Stimulated activated CD8-positive, alpha-beta memory T cell treated with anti-CD3 and anti-CD28 coated beads, Interleukin-4, amount 100 ng/mL, for 4 hours (primary cell): Measurements from ENCODE around the gene GUCY1A2.
"Not testable (repeated sequence)": the region's sequence is repeated elsewhere in the genome, so short reads cannot be mapped to it uniquely, and the experiment has no call there.

Source experiments
- DNase-seq, 2 donors: peaks; one replicate each; pipeline ENCODE4 v3.0.0-alpha.2; 2020; ENCODE audit warnings: low read depth in 2 of 2, low spot score in 1 of 2

The GUCY1A2 gene

DNA sequence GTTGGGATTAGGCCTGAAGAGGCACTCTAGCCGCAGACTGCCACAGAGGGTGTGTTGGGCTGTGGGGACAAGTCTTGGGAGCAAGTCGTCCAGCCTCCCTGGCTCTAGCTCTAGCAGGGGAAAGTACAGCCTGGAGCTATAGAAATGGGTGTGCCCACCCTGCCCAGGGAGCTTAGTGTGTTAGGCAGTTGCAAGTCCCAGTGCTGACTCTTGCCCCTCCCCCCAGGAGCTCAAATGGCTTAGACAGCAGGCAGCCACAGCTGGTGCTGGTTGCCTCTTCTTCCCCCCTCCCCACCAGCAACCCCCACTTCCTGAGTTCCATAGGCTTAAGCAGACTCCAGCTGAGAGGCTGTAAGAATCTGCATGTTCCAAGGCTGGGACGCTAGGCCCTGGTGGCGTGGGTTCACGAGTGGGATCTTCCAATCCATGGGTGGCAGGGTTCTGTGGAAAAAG lies 61.2 kb downstream of the GUCY1A2 start:
- no peak for DNase-seq

DNA sequence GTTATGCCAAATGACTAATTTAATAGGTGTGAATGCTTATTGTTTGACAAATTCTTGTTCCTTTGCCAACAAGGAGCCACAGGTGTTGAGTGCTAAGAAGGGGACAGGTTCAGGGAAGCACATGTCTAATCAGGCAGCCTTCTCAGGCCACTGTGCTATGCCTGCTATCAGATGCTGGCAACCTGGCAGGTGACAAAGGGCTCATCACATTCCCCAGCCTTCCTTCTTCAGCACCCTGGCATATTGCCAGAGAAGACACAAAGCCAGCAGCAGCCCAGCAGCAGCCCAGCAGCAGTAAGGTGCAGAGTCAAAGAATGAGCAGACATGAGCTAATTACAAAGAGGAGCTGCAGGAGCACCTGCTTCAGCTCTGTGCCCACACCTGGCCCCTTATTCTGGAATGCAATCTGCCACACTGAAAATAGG lies 68.2 kb downstream of the GUCY1A2 start:
- no peak for DNase-seq

DNA sequence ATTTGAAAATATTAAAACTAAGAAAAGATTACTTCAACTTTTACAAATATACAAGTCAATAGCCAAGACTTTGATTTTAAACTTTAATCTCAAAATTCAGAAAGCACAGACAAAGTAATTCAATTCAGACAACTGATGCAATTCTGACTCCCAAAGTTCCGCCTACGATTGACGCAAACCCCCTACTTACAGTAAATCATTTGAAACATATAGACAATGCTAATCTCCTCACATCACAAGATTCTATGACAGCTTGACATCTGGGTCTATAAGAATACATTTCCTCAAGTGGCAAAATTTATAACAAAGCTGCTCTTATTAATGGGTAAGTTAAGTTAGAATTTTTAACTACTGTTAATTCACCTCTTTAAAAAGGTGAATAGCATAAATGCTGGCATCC lies 75.2 kb downstream of the GUCY1A2 start:
- no peak for DNase-seq

DNA sequence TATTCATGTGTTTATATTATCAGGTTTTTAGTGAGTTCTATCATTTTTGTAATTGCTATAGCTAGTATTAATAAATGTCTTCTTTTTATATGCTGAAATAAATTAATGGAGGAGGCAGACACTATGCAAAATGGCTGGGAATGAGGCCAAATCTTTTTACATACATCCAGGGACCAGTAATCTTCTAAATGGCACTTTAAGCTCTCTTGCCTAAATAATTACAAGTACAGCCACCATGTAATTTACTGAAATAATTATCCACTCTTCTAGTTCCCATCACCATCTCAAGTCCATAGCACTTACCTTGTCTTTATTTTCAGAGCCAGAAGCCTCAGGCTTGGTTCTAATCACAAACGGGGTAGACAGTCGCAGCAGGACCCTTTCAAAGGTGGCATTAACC lies 79.1 kb downstream of the GUCY1A2 start:
- no peak for DNase-seq

DNA sequence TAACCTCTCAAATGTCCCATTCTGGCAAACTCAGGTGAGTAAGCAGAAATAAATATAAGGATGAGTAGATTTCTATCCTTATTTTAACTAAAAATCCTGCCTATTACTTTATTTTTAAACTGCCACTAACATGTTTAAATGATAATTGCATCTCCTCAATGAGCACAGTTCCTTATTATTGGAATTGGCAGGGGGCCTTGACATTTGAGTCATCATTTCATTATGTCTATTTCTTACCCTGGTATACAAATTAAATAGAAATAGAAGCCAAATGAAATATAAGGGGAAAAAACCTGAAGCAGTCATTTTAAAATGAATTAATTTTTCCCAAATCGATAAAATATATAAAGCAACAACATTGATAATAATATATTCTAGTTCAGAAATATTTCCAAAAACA lies 81.2 kb downstream of the GUCY1A2 start:
- no peak for DNase-seq

DNA sequence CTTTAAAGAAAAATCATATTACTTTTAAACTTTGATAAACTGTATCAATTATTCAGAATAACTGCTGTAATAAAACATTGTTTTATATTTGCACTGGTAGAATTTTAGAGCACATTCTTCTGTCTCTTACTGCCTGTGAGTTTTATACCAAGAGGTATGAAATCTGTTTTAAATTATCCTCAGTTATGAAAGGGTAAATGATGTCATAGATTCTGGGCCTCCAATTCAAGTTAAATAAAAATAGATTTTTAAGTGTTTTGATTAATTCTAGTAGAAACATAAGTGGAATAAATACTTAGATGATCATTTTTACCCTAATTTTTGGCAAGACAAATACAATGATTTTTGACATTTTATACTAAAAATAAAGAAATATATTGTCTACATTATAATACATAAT lies 93.0 kb downstream of the GUCY1A2 start:
- no peak for DNase-seq

DNA sequence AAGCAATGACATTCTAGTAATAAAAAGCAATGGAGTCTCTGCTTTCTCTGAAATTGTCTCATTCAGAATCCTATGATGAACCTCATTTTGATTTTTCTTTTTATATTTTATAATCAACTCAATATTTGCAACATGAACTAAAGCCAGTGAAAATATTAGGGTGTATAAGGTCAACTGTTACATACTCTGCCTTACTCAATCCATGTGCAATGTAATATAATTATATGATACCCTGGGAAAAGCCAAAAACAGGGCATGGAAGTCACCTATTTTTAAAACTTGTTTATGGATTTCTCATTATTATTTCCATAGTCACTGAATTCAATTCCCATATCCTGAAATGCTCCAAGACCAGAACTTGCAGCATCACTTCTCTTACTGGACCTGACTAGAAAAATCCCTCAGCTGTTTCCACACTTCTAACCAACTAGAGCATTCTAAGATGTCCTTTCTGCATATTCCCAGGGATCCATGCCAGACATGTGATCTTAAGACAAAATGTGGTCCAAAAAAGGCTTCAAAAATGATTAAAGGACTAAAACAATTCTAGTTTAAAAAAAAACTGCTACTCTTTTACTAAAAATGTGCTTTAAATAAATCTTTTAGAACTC lies 97.3 kb downstream of the GUCY1A2 start:
- DNase-seq: no peak

DNA sequence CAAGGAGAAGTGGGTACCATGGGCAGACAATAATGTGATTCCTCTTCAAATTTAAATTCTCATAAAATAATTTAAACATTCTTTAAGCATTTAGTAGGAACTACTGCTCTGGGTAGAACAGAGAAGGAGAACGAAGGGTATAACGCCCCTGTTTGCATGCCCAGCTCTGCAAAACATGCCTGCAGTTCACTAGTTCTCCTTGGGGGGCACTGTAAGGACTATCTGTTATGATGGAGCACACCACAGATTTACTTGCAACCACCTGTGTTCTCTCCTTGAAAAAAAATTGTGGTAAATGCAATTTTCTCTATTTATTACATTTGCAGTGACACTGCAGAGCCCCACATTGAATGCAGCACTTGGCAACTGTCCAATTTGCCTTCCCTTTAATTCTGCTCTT lies 100.3 kb downstream of the GUCY1A2 start:
- DNase-seq: no peak

DNA sequence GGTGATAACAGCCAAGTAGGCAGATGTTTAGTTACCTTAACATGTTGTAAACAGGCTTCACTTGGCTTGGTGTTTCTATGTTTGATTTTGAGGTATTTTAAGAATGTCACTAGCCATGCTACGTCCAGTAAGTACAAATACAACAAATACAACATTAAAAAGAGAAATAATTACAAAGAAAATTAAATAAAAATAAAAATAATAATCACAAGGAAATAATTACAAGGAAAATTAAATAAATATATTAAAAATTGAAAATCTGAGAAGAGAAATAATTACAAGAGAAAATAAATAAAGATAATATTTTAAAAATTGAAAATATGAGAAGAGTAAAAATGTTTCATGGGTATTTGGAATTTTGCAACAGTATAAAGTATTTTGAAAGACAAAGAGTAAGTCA lies 103.9 kb downstream of the GUCY1A2 start:
- DNase-seq: no peak

DNA sequence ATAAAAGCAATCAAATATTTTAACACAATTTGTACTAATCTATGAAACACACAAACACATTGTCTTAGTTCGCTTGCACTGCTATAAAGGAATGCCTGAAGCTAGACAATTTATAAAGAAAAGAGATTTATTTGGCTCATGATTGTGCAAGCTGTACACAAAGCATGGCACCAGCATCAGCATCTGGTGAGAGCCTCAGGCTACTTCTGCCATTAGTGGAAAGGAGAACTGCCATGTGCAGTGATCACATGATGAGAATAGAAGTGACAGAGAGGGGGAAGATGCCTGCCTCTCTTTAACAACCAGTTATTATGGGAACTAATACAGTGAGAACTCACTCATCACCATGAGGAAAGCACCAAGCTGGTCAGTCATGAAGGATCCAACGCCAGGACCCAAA lies 105.1 kb downstream of the GUCY1A2 start:
- no peak for DNase-seq

DNA sequence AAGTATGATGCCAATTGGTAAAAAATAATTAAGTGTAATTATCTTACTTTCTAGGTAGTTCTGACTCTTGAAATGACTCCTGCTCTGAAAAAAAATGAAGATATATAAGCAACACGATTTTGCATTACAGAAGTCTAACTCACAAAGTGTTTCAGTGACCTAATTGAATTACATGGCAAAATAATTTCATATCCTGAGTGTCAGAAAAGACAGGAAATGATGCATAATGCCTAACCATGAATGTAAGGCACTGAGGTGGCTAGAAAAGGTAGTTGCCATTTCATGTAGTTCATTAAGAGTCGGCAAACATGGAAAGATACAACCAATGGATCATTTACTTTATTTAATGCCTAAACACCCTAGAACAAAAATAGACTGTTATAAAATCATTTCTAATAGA lies 113.5 kb downstream of the GUCY1A2 start:
- DNase-seq: no peak

DNA sequence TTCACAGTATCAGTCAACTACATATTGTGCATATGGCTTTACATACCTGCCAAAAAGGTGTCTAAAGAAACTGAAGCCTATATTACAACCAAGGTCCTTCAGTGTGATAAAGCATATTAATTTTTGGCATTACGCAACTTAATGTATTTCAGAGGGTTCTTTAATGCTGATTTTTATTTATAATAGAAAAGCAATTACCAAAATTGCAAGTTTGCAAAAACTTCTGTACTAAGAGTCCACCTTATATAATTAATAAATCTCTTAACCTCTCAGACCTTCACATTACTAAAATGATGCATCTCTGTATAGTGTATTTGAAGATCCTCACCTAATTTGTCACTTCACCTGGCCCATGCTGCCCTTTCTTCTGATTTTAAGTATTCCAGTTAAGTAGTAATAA lies 128.6 kb downstream of the GUCY1A2 start:
- no peak for DNase-seq

DNA sequence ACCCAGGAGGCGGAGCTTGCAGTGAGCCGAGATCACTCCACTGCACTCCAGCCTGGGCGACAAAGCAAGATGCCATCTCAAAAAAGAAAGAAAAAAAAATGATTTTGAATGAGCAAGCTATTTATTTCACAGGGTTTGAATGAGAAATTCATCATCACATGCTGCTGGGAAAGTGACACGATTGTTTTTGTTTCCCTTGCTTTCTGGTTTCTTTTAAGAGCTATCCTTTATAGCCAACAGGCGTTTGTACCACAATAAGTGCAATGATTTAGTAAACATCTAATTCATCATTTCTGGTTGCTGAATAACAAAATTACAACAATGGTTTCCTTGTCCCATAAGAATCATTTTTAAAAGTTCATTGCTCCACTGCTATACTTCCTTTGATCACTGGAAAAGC lies 129.9 kb downstream of the GUCY1A2 start:
- no peak for DNase-seq

DNA sequence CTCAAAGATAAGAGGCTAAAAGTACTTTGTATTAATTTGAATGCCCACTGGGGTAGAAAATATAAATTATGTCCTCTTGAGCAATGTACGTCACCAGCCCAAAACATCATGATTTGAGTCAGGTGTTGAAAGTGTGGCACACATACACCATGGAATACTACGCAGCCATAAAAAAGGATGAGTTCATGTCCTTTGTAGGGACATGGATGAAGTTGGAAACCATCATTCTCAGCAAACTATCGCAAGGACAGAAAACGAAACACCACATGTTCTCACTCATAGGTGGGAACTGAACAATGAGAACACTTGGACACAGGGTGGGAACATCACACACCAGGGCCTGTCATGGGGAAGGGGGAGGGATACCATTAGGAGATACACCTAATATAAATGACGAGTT lies 134.6 kb downstream of the GUCY1A2 start:
- not testable (repeated sequence) for DNase-seq

DNA sequence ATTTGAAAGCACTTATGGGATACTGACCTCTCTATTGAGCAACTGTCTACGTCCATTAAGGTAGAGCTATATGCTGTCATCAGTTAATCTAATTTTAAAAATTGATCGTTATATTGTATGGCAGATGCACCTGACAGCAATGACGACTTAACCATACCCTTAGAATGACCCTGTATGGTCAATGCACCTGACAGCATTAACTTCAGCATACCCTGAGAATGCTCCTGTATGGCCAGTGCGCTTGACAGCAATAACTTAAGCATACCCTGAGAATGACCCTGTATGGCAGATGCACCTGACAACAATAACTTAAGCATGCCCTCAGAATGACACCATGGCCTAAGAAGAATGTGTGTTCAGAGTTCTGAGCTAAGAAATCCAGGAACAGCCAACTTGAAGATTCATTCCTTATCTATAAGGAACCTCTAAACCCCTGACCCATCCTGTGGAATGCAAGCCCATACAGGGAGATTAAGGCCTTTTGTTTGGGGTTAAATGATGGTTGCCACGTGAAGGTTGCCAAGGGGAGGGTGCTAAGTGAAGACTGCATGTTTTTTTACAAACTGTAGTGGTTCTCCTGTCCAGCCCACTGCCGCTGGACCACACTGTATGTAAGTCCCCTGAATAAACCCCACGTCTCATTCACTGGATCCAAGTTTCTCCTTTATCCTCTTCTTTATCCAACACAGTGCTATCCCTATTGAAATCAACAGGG lies 138.3 kb downstream of the GUCY1A2 start:
- DNase-seq: no peak

DNA sequence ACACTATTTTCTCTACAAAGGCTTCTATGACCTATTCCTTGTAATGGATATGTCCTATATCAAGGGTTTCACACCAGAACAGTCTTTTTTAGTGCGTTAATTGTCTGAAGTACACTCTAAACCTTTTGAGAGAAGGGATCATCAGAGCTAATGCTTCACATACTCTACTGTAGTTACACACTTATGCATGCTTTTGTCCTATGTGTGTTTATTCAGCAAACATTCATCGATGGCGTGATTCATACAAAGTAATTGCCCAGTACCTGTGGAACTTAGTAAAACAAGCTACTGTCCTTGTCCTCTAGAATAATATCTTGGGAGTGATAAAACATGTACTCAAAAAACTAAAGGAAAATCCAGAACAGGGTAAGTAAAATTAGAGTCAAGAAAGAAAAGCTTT lies 139.2 kb downstream of the GUCY1A2 start:
- DNase-seq: no peak

DNA sequence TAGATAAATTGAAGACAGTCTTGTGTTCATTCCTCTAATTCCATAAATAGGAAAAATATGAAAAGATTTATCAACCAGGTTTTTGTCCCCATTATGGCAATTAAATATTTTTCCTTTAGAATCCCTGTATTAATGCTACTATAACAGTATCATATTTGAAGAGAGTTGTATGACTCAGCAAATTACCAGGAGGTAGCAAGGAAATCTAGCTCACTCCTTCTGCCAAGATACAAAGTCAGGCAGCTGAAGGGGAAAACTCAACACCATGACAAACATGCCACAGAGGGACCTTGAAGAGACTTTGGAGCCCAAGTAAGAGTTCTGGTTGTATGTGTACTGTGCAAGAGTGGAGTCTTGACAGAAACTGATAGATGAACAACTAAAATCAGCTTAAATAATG lies 143.3 kb downstream of the GUCY1A2 start:
- no peak for DNase-seq

DNA sequence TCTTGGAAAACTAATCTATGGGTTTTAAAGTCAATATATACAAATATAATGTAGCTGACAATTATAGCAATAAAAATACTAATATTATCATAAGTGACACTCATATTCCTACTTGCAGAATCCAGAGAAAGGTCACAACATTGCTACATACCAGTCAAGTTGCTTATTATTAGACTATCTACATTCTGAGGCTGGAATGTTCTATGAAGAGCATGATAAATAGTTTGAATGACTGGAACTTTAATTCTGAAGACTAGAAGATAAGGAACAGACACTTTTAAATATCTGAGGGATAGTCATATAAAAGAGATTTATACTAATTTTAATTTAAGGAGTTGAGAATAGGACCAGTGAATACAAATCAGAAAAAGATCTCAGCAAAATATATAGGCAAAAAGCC lies 146.0 kb downstream of the GUCY1A2 start:
- DNase-seq: no peak

DNA sequence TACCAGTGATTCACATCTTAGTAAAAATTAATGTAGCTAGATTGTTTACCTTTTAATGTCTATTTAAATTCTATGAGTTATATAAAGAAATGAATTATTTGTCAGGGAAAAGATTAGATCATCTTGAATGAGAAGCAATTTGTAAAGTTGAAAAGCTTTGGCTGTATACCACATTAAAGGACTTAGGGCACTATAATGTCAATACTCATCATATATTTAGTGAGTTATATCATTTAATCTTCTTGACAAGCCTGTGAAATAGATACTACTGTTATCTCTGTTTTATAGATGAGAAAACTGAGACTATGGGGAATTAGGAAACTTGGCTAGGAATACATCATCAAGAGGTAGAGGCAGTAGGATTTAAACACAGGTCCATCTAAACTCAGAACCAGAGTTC lies 160.1 kb downstream of the GUCY1A2 start:
- DNase-seq: no peak

DNA sequence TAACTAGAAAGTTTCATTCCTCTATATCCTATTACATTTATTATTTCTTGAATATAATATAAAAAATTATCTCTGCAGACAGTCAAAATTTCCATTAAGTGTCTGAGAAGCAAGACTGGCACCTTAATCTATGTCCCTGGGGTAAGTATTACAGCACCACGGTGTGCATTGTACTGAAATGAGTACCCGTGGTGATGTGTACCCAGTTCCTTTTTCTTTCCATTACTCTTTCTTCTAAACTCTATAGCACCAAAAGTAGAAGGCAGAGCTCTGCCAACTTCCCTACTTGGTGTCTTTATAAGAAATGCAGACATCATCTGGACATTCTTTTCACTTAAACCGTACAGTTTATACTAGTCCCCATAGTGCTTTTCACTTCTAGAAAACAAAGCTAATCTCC lies 161.7 kb downstream of the GUCY1A2 start:
- no peak for DNase-seq

DNA sequence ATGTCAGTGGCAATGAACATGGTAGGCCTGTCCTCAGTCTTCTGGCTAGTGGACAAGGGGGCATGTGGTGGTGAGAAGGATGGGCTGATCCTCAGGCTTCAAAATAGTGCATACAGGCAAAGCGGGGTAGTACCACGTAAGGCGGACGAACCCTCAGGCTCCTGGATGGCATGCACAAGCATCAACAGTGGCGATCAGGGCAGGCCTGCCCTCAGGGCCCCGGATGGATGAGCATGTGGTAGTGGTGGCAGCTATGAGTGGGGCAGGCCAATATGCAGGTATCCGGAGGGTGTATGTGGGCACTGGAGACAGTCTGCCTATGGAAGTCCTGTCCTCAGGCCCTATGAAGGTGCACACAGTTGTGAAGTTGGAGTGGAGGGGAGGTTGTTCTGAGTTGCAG lies 163.8 kb downstream of the GUCY1A2 start:
- DNase-seq: no peak

DNA sequence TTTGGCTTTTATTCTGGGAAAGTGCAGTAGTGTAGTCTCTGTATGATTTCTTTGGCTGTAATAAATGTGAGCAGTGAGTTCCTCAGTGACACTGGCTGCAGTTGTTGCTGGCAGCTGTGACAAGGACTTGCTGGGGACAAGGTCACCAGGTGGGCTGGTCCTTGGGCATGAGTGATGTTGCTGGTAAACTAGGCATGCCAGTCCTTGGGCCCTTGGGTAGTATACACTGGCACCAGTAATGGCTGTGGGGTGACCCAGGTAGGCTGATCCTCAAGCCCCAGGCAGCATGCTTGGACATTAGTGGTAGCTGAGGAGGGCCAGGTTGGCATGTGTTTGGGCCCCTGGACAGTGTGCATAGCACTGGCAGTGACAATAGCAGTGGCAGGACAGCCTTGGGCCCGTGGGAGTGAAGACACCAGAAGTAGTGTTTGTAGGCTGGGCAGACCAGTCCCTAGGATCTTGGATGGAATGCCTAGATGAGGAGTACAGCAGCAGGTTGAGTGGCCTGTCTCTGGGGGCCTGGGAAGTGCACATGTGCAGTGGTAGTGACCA lies 164.3 kb downstream of the GUCY1A2 start:
- DNase-seq: no peak

DNA sequence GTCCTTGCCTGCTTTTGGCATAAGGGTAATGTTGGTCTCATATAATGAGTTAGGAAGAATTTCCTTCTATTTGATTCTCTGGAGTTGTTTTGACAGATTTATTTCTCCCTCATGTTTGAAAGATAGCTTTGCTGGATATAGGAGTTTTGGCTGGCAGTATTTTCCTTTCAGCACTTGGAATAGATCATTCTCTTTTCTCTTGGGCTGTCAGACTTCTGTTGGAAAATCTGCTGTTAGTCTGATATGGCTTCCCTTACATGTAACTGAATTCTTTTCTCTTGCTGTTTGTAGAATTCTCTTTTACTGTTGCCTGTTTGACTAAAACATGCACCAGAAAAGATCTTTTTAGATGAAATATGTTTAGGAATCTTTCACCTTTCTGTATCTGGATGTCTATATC lies 165.5 kb downstream of the GUCY1A2 start:
- DNase-seq: no peak
